GM12891 (cell line): ENCODE data around the gene TEX101. TPM values are rescaled to one million over a fixed set of nuclear protein-coding genes. Genes with fewer than 3 reads are reported as not detected.
"Not testable (repeated sequence)": the region's sequence is repeated elsewhere in the genome, so short reads cannot be mapped to it uniquely, and the experiment has no call there.

Experiments
- DNase-seq: peaks from one replicate; pipeline ENCODE4 v3.0.0; 2011; ENCODE audit warnings: low spot score; ENCODE audit not compliant: insufficient read length
- FAIRE-seq: peaks from 2 replicates; lab custom pipeline; 2011; peaks lifted over from hg19 to GRCh38; lab: Jason Lieb, UNC
- PAX5 ChIP-seq: IDR thresholded peaks from 2 replicates; pipeline ENCODE4 v1.6.1; 2011; ENCODE audit warnings: low read length, moderate library complexity, mild to moderate bottlenecking; ENCODE audit not compliant: insufficient read depth, severe bottlenecking
- POLR2A ChIP-seq: IDR thresholded peaks from 2 replicates; pipeline ENCODE4 v1.6.1; 2011; ENCODE audit warnings: low read depth, low read length, control low read depth
- POLR2AphosphoS5 ChIP-seq: IDR thresholded peaks from 2 replicates; pipeline ENCODE4 v1.6.1; 2011; ENCODE audit warnings: low read depth, low read length, control low read depth
- POU2F2 ChIP-seq: IDR thresholded peaks from 2 replicates; pipeline ENCODE4 v1.6.1; 2011; ENCODE audit warnings: low read depth, mild to moderate bottlenecking, control low read depth, low read length, moderate library complexity
- SPI1 ChIP-seq: IDR thresholded peaks from 2 replicates; pipeline ENCODE4 v1.6.1; 2011; ENCODE audit warnings: low read depth, low read length, control low read depth
- TAF1 ChIP-seq: IDR thresholded peaks from 2 replicates; pipeline ENCODE4 v1.6.1; 2011; ENCODE audit warnings: low read depth, low read length, control low read depth
- polyA plus RNA-seq: library from polyadenylated mRNA; unstranded; fragments of >200 nt; gene quantifications from one replicate; pipeline ENCODE4 v1.2.1, GENCODE V29; 2012; ENCODE audit warnings: low read depth, missing spikeins, inconsistent platforms; ENCODE audit not compliant: missing spikeins

Gene TEX101, protein sequence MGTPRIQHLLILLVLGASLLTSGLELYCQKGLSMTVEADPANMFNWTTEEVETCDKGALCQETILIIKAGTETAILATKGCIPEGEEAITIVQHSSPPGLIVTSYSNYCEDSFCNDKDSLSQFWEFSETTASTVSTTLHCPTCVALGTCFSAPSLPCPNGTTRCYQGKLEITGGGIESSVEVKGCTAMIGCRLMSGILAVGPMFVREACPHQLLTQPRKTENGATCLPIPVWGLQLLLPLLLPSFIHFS
- polyA plus RNA-seq: not detected

DNA sequence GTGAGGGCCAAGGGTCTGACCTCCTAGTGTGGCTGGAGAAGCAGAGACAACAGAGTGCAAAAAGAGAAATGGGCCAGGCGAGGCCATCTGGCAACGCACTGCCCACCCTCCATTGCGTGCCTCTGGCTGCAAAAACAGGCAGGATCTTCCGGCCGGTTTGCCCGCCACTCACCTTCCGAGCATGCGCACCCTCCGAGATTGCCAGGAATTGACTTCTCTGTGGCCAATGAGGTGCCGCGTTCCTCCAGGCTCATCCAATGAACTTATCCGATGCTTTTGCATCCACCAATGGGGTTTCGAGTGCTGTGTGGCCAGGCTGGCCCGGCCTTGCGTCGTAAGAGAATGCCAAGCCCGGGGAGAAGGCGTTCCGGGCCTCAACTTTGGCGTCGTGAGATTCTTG is at the start of gene TEX101:
Gene TEX101, plus strand, starts transcription at position 337 of the 400 bp plus-strand sequence. CDS start 1,030 bp downstream, outside the sequence.
- no peak for TF ChIP-seq POU2F2
- no peak for TF ChIP-seq TAF1
- no peak for TF ChIP-seq PAX5
- TF ChIP-seq POLR2AphosphoS5: no peak
- TF ChIP-seq POLR2A: no peak
- no peak for TF ChIP-seq SPI1
- no peak for FAIRE-seq
- no peak for DNase-seq

DNA sequence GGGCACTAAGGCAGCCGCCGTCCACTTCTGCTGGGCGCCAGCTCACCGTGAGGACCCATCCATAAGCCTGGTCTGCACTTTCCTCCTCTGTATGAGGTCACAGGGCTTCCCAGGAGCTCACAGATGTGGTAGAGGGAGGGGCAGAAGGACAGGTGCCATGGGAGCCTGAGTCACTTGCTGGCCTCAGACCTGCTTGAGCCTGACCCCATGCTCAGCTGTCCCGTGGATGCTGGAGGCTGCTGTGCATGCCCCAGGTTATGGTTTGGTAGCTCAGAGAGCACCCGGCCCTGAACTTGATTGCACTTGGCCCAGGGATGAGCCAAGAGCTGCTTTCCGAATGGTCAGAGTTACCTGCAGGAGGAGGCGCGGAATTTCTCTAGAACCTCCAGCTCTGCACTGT is 49.0 kb upstream of the TEX101 start:
- DNase-seq, FAIRE-seq: not testable (repeated sequence)

DNA sequence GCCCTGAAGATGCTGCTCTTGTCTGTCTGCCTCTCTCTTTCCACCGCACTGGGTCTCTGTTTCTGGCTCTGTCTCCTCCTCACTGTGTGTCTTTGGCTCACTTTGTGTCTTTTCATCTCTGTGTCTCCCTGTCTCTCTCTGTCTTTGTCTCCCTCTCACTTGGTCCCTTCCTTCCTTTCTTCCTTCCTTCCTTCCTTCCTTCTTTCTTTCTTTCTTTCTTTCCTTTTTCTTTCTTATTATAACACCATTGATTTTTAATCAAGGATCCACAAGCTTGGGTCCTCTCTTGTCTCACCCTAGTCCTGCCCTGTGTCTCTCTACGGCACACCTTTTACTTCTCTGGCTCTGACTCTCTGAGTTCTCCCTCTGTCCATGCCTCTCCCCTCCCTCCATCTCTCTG is 46.9 kb upstream of the TEX101 start:
- DNase-seq (no peak), FAIRE-seq (no peak)
- no peak for TF ChIP-seq PAX5
- TF ChIP-seq TAF1: no peak
- no peak for TF ChIP-seq POU2F2
- TF ChIP-seq SPI1: no peak
- TF ChIP-seq POLR2AphosphoS5: no peak
- TF ChIP-seq POLR2A: no peak

DNA sequence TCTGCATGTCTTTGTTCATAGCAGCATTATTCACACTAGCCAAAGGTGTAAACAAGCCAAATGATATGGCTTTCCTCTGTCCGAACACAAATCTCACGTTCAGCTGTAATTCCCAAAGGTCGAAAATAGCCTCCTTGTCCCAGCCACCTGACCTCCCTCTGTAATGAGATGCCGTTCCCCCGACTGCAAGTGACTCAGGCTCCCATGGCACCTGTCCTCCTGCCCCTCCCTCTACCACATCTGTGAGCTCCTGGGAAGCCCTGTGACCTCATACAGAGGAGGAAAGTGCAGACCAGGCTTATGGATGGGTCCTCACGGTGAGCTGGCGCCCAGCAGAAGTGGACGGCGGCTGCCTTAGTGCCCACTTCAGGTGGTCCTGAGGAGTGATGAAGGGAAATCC is 45.8 kb upstream of the TEX101 start:
- not testable (repeated sequence) for DNase-seq, FAIRE-seq

DNA sequence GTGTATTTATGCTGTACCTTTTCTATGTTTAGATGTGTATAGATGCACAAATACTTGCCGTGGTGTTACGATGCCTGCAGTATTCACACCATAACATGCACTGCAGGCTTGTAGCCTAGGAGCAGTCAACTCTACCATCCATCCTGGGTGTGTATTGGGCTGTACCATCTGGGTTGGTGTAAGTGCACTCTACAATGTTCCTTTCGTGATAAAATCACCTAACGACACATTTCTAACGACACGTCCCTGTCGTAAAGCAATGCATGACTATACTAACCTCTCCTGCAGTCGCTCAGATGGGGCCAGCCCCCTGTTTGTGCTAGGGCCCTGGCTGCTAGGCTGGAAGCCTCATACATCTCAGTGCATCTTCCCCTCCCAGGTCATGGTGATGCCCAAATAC is 42.8 kb upstream of the TEX101 start:
- no peak for FAIRE-seq

DNA sequence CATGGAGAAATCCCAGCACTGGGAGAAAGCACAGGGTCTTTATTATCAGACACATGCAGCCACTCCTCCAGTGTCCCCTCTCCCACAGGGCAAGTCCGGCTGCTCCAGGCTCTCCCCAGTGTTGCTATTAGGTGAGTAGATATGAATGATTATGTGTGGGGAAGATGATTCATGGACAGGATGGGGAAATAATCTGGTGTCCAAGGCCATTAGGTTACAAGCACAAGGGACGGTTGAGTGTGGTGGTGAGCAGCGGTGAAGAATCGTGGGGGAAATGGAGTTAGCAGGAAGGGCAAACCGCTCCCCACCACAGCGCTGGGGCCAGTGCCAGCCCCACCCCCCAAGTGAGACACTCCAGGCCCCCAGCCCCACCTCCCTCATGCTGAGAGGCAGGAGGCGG is 42.2 kb upstream of the TEX101 start:
- TF ChIP-seq SPI1: no peak
- TF ChIP-seq TAF1: no peak
- FAIRE-seq: no peak
- DNase-seq: no peak

More for the DNA sequence above, 42.8 kb upstream of the TEX101 start:
- DNase-seq: no peak
- TF ChIP-seq POLR2A (no peak), SPI1 (no peak), POLR2AphosphoS5 (no peak), POU2F2 (no peak), PAX5 (no peak), TAF1 (no peak)

DNA sequence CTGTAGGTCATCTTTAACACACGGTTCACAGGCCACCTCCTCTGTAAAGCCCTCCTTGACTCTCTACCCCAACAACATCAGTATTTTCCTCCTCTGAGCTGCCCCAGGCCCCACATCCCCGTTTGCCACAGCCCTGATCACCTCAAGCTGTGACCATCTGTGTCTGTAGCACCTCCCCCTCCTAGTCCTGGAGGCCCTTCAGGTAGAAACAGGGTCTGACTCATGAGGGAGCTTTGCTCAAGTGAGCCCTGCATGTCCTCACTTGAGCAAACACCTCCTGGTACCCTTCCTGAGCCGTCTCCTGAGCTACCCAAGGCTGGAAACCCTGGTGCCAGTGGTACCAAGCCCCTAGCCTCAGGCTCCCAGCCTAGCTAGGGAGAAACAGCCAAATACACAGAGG is 37.1 kb upstream of the TEX101 start:
- FAIRE-seq, DNase-seq: not testable (repeated sequence)

DNA sequence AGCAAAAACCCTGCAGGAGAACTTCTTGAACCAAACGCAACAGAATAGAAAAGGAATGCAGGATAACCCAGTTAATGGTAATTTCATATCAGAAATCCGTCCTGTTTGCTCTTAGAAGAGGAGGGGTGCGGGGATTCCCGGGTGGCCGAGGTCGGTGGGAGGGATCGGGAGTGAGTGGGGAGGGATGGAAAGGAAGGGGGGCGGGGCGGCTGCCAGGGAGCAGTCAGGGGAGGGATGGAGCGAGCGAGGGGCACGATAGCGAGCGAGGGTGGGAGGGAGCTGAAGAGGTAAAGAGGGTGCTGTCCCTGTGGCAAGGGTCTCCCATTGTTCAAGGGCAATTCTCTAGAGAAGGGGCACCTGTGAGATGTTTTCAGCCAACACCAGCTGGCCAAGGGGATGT is 34.7 kb upstream of the TEX101 start:
- DNase-seq (no peak), FAIRE-seq (no peak)
- TF ChIP-seq POLR2AphosphoS5: no peak
- TF ChIP-seq PAX5: no peak
- TF ChIP-seq SPI1: no peak
- TF ChIP-seq POU2F2: no peak
- TF ChIP-seq POLR2A: no peak
- TF ChIP-seq TAF1: no peak

DNA sequence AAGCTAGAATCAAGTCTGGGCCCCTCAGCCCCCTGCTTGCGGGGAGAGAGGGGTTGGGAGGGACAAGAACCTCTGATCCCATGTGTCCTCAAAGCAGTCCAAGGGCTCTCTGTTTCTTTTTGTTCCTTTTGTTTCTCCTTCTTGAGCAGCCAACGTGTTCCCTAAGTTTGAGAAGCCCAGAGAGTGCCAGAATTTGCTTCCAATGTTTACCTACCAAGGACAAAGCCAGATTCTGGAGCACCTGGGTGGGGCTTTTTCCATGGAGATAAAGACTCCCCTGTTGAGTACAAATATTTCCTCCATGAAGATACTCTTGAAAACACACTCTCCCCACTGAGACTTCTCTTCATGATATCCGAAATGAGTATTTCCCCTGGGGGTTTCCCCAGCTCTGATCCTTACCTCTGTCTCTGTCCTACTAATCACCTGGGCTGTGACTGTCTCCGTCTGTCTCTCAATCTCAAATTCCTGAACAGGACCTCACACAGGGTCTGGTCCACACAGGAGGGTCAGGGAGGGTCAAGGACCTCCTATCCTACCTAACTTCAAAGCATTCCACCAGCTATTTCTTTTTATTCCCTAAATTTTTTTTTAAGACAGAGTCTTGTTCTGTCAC is 33.8 kb upstream of the TEX101 start:
- TF ChIP-seq POLR2AphosphoS5: no peak
- no peak for TF ChIP-seq PAX5
- TF ChIP-seq TAF1: no peak
- TF ChIP-seq POU2F2: no peak
- no peak for TF ChIP-seq POLR2A
- FAIRE-seq (no peak), DNase-seq (no peak)

DNA sequence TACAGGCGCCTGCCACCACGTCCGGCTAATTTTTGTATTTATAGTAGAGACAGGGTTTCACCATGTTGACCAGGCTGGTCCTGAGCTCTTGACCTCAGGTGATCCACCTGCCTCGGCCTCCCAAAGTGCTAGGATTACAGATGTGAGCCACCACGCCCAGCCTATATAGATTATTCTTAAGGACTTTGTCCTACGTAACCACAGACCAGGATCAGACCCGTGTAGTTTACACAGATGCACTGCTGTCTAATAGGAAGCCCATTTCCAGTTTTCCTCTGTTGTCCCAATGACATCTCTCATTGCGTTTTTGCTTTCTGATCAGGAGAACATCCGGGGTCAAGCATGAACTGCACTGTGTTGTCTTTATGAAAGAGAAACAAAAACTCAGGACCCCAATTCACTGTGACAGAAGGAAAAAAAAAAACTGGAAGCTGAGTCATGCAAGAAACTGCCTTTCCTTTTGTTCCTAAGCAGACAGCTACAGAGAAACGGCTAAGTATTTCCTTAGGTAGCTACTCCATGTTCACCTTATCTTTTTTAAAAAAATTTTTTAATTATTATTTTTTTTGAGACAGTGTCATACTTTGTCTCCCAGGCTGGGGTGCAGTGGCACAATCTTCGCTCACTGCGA is 32.0 kb upstream of the TEX101 start:
- FAIRE-seq, DNase-seq: not testable (repeated sequence)

DNA sequence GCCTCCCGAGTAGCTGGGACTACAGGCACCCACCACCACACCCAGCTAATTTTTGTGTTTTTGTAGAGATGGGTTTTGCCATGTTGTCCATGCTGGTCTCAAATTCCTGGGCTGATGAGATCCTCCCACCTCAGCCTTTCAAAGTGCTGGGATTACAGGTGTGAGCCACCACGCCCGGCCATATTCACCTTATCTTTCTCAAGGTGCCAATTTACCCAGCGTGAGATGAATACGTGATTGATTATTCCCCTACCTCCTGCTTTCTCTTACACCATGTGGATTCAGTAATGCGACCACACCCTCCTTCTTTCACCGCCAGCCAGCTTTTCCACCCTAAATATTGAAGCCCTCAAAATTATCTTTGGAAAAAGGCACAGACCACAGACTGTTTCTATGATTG is 31.4 kb upstream of the TEX101 start:
- FAIRE-seq, DNase-seq: not testable (repeated sequence)

DNA sequence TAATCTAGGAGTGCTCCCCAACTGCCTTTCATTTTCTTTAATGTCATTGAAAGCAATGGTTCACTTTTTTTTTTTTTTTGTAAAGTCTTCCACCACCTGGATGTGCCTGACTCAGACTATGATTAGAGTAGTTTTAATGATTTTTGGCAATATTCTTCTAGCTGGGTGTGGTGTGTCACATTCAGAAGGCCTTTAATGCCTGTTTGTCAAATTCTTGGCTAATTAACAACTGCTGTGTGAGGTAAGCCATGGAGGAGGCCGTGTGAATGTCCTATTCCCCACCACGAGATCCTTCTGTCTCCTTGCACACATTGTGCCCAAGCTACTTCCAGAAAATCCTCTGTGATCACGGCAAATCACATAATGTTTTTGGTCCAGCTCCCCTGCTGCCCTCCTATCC is 30.9 kb upstream of the TEX101 start:
- DNase-seq, FAIRE-seq: not testable (repeated sequence)

DNA sequence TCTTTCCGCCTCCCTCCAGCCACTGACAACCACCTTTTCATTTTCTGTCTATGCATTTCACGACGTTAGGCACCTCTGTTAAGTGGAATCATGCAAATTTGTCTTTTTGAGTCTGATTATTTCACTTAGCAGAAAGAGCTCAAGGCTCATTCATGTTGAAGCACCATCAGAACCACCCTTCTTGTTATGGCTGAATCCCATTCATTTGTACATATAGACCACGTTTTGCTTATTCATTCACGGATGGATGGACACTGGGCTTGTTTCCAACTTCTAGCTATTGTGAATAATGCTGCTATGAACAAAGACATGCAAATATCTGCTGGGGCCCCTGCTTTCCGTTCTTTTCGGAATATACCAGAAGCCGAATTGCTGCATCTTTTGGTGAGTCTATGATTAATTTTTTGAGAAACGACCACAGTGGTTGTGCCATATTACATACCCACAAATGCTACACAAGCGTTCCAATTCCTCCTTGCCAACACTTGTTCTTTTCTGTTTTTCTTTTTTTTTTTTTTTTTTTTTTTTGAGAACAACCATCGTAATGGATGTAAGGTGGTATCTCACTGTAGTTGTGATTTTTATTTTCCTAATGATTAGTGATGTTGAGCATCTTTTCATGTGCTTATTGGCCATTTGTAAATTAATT is 23.7 kb upstream of the TEX101 start:
- FAIRE-seq, DNase-seq: not testable (repeated sequence)

DNA sequence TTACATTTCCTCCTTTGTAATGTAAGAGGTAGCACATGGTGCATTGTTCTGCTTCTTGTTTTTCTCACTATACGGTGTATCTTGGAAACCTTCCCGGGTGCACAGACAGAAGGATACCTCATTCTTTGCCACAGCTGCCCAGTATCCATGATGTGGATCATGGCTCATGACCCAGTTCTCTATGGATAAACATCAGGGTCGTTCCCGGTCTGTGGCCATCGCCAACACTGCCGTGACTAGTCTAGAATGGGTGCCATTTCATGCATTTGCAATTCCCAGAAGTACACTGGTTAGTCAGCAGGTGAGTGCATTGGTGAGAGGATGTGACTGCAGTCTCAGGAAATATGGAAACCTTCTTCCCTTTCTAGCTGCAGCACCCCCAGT is 23.1 kb upstream of the TEX101 start:
- DNase-seq, FAIRE-seq: not testable (repeated sequence)

DNA sequence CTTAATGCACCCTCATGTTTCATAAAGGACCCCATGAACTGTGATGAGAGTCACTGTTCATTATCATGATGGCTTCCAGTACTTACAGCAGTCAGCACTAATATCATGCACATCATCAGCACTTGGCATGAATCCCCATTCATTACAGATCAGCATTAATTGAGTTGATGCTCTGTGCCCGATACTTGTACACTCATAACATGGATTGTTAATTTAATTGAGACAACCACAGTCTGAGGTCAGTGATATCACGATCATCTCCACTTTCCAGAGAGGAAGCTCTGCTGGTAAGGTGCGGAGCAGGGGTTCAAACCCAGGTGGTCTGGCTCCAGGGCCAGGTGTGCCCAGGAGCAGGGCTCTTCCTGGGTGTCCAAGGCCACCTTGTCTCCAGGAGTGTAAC is 21.2 kb upstream of the TEX101 start:
- not testable (repeated sequence) for DNase-seq, FAIRE-seq
